Left hindlimb (tissue), 1 donor: ENCODE results near the gene TMCO6.
"Not testable (repeated sequence)": the region's sequence is repeated elsewhere in the genome, so short reads cannot be mapped to it uniquely, and the experiment has no call there.

Source experiments
- DNase-seq: peaks from one replicate; pipeline ENCODE4 v3.0.0-alpha.2; 2018

The TMCO6 gene

DNA sequence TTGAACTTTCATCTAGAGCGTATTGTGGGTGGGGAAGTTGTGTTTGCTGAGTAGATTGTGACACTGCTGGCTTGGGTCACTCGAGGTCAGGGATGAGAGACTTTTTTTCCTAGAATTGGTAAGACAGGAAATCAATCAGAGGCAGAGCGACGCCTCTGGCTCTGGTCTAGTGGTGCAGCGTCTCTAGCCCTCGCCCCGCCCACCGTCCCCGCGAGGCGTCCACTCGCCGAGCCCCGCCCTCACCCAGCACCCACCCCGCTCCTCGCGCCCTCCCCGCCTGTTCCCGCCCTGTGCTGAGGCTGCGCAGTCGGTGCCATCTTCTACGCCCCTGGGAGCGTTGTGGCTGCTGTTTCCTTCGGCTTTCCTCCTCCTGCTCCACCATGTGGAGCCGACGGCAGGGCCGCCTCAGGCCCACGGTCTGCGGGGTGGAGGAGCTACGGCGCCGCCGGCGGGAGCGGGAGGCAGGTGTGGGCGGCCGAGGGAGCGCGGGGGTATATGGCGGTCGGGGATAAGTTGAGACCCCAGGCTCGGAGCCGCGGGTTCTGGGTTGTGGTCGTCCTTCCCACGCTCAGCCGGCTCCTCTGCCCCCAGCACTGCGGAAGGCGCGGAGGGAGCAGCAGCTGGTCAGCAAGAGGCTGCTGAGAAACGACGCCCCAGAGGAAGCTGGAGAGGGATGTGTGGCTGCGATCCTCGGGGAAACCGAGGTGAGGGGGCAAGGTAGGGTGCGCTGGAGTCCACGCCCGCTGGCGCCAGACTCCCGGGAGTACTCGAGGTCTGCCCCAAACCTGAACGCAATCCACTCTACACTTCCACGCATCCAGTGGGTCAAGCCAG lies at the start of gene TMCO6:
TSS of gene TMCO6 (plus strand) at position 304 of the 834 bp plus-strand sequence. CDS start at position 381, 77 bp downstream.
- peak; percentile 97 for DNase-seq

DNA sequence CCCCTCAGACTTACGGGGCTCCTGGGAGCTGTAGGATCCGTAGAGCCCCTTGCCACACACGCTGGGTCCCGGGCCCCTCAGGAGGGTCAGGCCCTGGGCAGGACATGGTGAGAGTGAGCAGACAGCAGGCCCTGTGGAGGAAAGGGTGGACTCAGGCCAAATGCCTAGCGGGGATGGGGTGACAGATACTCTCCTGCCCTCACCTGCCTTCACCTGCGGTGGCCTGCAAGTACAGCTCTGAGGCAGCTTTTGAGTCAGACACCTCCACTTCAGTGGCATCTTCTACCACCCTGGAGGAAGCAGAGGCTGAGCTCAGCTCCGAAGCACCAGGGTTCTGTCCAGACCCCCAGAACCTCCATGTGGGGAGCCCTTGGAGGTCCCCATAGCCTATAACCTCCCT lies 48.4 kb upstream of the TMCO6 start:
- no peak for DNase-seq

DNA sequence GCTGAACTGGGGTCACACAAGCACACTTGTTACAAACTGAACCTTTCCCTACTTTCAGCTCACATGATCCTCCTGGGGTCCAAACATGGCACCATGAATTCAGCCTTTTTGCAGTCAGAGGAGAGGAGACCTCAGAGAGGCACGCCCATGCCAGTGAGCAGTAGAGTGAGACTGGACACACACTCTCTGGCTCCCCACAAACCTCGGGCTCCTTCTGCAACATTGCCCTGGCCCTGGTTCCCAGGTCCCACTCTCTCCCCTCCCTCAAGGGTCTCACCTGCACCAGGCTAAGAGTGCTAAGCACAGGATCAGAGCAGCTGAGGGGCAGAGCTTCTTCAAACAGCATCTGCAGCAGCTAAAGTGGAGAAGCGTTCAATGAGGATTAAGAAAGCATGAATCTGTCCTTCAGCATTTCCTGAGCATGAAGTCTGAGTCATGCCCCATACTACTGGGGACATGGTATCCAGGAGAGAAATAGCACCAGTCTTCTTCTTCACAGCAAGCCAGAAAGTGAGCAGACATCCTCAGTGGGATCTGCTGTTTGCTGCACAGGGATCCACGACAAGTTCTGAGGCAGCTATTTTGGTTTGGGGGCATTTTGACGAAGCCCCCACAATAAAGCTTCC lies 47.4 kb upstream of the TMCO6 start:
- DNase-seq, result no peak

DNA sequence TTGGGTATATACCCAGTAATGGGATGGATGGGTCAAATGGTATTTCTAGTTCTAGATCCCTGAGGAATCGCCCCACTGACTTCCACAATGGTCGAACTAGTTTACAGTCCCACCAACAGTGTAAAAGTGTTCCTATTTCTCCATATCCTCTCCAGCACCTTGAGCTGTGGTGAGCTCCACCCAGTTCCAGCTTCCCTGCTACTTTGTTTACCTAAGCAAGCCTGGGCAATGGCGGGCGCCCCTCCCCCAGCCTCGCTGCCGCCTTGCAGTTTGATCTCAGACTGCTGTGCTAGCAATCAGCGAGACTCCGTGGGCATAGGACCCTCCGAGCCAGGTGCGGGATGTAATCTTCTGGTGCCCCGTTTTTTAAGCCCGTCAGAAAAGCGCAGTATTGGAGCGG lies 46.2 kb upstream of the TMCO6 start:
- DNase-seq, result not testable (repeated sequence)

DNA sequence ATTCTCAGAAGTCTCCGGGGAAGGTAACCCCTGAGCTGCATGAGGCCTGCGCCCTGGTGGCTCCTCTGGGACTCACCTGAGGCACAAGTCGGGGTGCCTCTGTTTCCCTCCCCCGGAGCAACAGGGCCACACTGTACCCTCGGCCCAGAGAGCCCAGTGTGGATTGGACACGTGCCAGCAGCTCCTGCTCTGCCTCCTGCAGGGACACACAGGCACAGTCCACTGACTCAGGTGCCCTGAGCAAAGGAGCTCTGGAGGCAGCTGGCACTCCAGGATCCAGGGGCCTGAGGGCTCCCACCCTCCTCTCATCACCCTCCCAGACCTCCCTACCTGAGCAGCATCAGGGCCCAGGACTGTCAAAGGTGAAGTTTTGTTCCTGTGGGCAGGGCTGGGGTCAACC lies 45.1 kb upstream of the TMCO6 start:
- DNase-seq, result no peak

DNA sequence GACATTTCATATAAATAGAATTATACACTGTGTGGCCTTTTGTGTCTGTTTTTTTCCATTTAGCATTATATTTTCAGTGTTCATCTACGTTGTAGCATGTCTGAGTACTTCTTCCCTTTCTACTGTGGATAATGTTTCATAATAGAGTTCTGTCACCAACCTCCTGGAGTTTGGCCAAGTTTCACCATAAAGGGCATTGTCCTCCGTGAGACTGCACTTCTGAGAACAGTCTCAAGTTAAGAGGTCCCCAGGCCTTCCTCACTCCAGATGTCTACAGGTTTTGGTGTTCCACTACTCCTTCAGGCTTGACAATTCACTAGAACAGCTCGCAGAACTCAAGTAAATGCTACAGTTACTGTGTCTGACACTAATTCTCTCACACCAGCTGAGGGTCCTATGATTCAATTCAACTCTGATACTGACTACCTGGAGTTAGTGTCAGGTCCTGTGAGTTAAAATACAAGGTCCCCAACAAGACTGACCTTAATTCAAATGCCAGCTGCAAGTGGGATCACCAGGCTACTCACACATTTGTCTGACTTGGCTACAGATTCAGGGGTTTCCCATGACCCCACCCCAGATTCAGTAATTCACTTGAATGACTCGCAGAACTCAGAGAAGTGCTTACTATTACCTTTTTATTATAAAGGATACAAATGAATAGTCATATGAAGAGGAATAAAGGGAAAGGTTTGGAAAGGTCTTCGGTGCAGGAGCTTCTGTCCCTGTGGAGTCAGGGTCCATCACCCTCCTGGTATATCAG lies 43.5 kb upstream of the TMCO6 start:
- DNase-seq, result no peak

DNA sequence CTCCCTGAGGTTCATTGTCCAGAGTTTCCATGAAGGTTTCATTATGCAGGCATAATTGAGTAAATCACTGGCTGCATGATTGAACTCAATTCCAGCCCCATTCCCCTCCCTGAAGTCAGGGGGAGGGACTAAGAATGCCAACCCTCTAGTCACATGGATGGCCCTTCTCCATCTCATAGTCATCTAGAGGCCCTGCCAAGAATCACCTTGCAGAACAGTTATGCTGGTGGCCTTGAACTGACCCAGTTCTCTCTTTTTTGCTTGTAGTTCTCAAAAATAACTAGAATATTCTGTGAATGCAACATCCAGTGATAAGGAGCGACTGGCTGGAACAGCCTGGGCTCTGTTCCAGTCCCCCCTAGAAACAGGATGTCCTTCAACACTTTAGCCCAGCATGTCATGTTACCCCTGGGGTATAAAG lies 42.9 kb upstream of the TMCO6 start:
- DNase-seq, result no peak

DNA sequence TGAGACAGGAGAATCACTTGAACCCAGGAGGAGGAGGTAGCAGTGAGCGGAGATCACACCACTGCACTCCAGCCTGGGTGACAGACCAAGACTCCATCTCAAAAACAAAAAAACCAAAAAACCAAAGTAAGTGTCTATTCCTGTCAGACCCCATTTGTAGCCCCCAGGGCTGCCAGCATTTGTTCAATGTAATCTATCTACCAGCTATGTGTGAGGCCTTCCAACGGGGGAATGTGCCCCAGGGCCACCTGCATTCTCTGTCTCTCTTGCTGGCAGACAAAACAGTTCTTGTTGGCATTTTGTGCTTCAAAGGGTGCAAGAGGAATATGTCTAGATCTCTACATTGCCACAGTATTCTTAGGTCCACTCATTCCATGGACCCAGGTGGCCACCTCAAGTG lies 40.4 kb upstream of the TMCO6 start:
- no peak for DNase-seq

DNA sequence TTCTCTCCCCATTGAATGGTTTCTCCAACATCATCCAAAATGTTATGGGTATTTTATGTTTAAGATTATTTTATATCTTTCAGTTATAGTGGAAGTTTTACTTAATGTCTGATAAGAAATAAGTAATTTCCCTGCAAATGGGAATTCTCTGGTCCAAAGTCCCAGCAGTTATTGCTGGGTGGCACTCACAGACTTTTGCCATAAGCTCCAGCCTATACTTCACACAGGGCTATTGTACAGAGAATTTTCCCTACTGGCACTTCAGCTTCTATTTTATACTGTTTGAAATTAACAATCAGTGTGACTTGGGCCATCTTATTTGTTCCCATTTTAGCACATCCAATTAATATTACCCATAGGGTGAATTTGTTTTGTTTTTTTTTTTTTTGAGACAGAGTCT lies 39.2 kb upstream of the TMCO6 start:
- no peak for DNase-seq

DNA sequence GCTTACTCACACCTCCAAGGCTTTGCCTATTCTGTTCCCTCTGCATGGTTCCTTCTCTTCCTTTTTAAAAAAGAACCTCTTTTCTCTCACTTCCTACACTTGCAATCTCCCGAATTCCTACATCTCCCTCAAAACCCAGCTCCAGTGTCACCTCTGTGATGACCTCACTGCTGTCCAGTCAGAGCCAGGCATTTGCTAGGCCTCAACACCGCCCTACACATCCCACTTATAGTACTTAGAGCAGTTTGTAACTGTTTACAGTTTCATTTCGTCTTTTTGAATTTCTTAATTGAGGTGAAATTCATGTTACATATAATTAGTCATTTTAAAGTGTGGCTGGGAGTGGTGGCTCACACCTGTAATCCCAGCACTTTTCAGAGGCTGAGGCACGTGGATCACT lies 37.1 kb upstream of the TMCO6 start:
- no peak for DNase-seq

DNA sequence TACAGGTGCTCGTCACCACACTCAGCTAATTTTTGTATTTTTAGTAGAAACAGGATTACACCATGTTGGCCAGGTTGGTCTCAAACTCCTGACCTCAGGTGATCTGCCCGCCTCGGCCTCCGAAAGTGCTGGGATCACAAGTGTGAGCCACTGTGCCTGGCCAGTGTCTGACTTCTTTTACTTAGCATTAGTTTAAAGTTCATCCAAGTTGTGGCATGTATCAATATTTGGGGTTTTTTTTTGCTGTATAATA lies 35.9 kb upstream of the TMCO6 start:
- DNase-seq, result not testable (repeated sequence)

DNA sequence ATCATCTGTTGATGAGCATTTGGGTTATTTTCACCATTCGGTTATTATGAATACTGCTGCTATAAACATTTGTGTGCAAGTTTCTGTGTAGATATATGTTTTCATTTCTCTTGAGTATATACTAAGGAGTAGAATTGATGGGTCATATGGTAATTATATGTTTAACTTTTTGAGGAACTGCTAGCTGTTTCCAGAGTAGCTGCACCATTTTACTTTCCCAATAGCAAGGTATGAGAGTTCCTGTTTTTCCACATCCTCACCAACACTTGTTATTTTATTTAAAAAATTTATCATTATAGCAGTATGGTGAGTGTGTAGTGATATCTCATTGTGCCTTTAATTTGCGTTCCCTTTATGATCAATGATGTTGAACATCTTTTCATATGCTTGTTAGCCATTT lies 35.5 kb upstream of the TMCO6 start:
- DNase-seq, result no peak

DNA sequence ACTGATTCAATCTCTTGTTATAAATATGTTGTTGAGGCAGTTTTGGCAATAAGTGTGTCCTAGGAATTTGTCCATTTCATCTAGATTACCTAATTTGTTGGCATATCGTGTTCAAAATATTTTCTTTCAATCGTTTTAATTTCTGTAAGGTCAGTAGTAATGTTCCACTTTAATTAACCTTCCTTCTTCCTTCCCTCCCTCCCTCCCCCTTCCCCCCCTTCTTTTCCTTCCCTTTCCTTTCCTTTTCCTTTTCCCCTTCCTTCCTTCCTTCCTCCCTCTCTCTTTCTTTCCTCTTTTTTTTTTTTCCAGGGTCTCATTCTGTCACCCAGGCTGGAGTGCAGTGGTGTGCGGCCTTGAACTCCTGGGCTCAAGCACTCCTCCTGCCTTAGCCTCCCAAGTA lies 33.4 kb upstream of the TMCO6 start:
- DNase-seq, result no peak

DNA sequence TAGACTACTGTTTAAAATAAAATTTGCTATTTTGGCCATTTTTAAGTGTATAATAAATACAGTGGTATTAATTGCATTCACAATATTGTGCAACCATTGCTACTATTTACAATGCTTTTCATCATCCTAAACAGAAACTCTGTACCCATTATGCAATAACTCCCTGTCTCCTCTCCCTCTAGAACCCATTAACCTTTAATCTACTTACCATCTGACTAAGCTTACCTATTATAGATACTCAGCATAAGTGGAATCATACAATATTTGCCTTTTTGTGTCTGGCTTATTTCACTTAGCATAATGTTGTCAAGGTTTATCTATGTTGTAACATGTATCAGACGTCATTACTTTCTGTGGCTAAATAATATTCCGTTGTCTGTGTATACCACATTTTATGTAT lies 32.2 kb upstream of the TMCO6 start:
- no peak for DNase-seq

DNA sequence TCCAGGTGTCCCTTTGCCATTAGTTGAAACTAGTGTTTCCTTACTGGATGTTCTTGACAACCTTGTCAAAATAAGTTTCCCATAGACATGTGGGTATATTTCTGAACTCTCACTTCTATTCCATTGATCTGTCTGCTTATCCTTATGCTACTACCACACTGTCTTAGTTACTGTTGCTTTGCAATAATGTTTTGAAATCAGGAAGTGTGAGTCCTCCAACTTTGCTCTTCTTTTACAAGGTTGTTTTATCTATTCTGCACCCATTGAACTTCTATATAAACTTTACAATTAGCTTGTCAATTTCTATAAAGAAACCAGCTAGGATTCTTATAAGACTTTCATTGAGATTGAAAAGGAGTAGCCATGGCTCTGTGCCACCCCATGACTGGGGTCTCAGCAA lies 30.5 kb upstream of the TMCO6 start:
- DNase-seq, result no peak

DNA sequence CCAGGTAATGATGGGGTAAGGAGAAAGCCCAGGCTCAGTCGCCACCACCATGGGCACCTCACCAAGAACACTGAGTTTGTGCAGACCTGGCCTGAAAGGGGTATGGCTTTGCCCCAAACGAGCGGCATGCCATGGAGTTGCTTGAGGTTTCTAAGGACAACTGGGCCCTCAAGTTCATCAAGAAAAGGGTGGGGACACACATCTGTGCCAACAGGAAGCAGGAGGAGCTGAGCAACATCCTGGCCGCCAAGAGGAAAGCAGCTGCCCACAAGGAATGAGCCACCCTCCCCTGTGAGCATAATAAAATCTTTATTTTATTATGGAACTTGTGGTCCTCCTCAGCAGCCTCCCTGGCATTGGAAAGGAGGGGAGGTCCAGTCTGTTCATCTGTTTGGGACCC lies 30.1 kb upstream of the TMCO6 start:
- DNase-seq, result no peak

DNA sequence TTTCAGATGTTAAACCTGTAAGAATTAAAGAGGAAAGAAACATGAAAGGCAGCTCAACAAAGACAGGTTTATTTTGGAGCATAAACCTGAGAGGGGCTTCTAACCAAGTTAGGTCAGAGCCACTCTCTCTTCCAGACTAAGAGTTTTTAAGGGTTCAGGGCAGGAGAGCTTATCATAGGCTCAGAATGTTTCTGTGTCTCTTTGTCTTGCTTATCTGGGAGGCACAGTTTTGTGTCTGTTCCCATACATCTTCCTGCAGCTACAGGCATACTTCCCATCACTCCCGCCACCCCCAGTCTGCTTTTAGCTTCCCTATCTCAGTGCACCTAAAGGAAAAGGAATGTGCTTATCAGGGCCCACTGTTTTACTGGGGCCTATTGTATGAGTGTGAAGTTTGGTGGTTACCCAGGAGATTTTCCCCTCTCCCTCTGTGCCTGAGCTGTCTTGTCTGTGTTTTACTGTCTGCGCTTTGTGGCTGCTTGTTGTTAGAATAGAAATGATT lies 28.2 kb upstream of the TMCO6 start:
- DNase-seq, result no peak

DNA sequence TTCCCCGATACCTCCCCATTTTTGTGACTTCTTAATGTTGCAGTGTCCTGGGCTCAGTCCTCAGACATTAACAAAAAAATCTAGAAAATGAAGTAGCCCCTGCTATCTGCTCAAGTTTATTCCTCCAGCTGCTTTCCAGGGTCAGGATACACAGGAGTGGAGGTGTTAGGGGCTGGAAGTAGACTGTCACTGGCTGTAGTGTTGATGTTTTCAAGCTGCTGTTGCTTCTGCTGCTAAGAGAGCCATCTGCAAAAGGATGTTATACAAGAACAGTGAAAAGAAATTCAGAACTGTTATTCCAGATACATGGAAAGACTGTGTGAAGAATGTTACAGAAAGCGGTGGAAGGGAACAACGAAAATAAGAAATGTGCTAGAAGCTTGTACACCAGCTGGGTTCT lies 16.9 kb upstream of the TMCO6 start:
- DNase-seq, result no peak

DNA sequence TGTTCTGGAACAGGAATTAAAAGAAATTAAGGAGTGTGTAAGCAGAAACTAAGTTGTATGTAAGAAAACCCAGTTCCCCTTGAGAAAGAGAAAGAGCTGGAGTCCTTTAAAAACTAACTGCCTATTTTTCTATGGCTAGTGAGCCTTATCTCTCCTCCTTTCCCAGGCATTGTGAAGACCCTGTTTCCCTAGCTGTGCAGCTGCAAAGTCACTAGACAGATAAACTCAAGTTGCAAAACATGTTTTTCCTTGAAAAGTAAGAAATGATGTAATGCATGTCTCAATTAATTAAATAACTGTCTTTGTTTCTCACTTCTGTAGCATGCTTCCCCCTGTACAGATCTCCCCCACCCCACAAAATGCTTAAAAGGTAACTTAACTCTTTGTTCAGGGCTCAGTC lies 16.2 kb upstream of the TMCO6 start:
- DNase-seq, result not testable (repeated sequence)

DNA sequence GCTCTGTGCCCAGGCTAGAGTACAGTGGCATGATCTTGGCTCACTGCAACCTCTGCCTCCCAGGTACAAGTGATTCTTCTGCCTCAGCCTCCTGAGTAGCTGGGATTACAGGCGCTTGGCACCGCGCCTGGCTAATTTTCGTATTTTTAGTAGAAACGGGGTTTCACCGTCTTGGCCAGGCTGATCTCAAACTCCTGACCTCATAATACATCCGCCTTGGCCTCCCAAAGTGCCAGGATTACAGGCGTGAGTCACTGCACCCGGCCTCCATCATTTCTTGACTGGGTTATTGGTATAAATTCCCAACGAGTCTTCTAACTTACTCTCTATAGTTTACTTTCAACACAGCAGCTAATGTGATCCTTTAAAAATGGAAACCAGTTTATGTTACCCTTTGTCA lies 14.4 kb upstream of the TMCO6 start:
- DNase-seq, result not testable (repeated sequence)

DNA sequence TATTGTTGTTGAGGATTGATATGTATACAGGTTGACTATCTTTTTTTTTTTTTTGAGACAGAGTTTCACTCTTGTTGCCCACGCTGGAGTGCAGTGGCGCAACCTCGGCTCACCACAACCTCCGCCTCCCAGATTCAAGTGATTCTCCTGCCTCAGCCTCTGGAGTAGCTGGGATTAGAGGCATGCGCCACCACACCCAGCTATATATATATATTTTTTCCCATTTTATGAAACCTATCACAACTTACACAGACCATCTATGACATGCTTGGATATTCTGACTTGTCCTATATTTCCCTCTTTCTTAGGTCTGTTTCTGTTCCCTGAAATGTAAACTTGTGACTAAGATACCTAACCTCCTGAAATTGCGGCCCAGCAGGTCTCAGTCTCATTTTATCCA lies 11.3 kb upstream of the TMCO6 start:
- no peak for DNase-seq

DNA sequence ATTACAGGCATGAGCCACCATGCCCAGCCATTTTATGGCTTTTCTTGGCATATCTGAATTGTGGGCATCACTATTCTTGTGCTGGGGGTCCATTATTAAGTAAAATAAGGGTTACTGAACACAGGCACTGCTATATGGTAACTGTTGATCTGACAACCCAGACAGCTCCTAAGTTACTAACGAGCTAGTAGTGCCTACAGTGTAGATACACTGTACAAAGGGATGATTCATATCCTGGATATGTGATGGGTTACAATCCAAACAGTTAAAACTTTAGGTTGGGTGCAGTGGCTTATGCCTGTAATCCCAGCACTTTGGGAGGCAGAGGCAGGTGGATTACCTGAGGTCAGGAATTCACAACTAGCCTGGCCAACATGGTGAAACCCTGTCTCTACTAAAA lies 10.5 kb upstream of the TMCO6 start:
- DNase-seq, result no peak

DNA sequence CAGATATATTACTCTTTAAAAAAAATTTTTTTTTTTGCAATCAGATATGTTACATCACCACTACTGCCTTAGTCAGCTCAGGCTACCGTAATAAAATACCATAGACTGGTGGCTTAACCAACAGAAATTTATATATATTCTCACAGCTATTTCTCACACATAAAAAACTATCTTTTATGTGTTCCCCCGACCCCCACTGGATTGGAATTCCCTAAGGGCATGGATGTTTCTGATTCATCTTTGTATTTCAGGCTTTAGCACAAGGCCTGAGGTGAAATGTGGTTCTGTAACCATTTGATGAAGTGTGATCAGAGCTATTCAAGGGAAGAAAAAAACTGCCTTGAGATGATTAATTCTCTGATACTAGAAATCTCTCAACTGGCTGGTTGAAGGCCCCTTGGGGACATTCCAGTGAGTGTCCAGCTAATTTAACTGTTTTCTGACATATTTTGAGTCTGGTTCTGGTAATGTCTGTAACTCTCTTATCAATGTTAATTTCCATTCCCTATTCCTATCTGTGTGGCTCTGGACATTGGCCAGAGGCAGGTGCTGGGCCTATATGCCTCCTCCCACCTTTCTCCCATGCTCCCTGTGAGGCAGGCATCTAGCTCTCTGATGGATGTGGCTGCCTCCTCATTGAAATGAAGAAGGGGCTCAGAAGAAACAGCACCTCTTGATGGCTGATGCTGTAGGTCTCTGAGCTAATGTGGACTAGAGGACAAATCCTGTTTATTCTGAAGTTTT lies 8.8 kb upstream of the TMCO6 start:
- no peak for DNase-seq
